Suprapubic skin (tissue), 4 donors: ENCODE data around the gene HCN2. TPM values are rescaled to one million over a fixed set of nuclear protein-coding genes. Genes with fewer than 3 reads are reported as not detected.
A peak's percentile ranks its signal among the peaks of the same experiment; 100 is the strongest.

Experiments used
- DNase-seq, 2 donors: peaks; one replicate each; pipeline ENCODE4 v3.0.0-alpha.2; 2019; ENCODE audit warnings: low spot score in 2 of 2
- H3K27ac ChIP-seq: fragments of 200-600 bp; sonication (generic); one replicate; pipeline ENCODE4 v1.5.1; 2019
- H3K27me3 ChIP-seq: fragments of 200-600 bp; sonication (generic); one replicate; pipeline ENCODE4 v1.5.1; 2019
- H3K36me3 ChIP-seq: fragments of 200-600 bp; sonication (generic); one replicate; pipeline ENCODE4 v1.5.1; 2019
- H3K4me1 ChIP-seq: fragments of 200-600 bp; sonication (generic); one replicate; pipeline ENCODE4 v1.5.1; 2019
- H3K4me3 ChIP-seq: fragments of 200-600 bp; sonication (generic); one replicate; pipeline ENCODE4 v1.5.1; 2019; ENCODE audit warnings: mild to moderate bottlenecking
- H3K9me3 ChIP-seq: fragments of 200-600 bp; sonication (generic); one replicate; pipeline ENCODE4 v1.5.1; 2019
- CTCF ChIP-seq, 2 donors: fragments of 200-600 bp in 1 of 2; fragments of 450-650 bp in 1 of 2; sonication (generic) in 1 of 2; IDR thresholded peaks; one replicate each; pipeline ENCODE4 v1.5.1; 2016 to 2019; ENCODE audit warnings: antibody characterized with exemption in 2 of 2, mild to moderate bottlenecking in 1 of 2, moderate library complexity in 1 of 2
- EP300 ChIP-seq: sonication (generic); formaldehyde crosslinking; IDR thresholded peaks from one replicate; pipeline ENCODE4 v1.6.1; 2017; ENCODE audit warnings: antibody characterized with exemption
- POLR2A ChIP-seq, 2 donors: fragments of 450-650 bp; IDR thresholded peaks; one replicate each; pipeline ENCODE4 v1.6.1; 2017; ENCODE audit warnings: antibody characterized with exemption in 2 of 2, mild to moderate bottlenecking in 2 of 2, moderate library complexity in 2 of 2
- POLR2AphosphoS5 ChIP-seq, 3 donors: sonication (generic); formaldehyde crosslinking; IDR thresholded peaks; one replicate each; pipeline ENCODE4 v1.6.1; 2017; ENCODE audit warnings: antibody characterized with exemption in 3 of 3
- WGBS: methylation state at CpG from one replicate; pipeline ENCODE4 v1.1.5; 2018; 5-methylcytosine and 5-hydroxymethylcytosine counted together
- total RNA-seq, 4 donors: library from RNA; depleted of rRNA; stranded (reverse); fragments of >200 nt; gene quantifications; one replicate each; pipeline ENCODE4 v1.1.0, GENCODE V29; 2016

Gene HCN2
- total RNA-seq, 4 donors from 2014 or later, result 0.11 to 1.7 (median 0.81) TPM

- H3K9me3 ChIP-seq, result no peaks in the 10 kb centered on the region
- H3K27me3 ChIP-seq, result no peaks in the 10 kb centered on the region
- H3K36me3 ChIP-seq, result peaks cover 28% of the 10 kb centered on the region
- H3K4me3 ChIP-seq, result no peak overlapping the region
- no peak for DNase-seq
- peaks cover 23% of the 10 kb centered on the region for H3K4me1 ChIP-seq
- TF ChIP-seq EP300 (no peak), POLR2A (IDR thresholded peaks at IDR 0.05) (no peak), POLR2AphosphoS5 (IDR thresholded peaks at IDR 0.05) (no peak), CTCF (IDR thresholded peaks at IDR 0.05) (no peak)
- 88% methylated on average over 27 of the region's 30 CpGs for WGBS
- H3K27ac ChIP-seq, result no peak overlapping the region
Observed at GRCh38 chr19:629961-630714, 40.5 kb downstream of the HCN2 start.

- TF ChIP-seq POLR2AphosphoS5 (IDR thresholded peaks at IDR 0.05) (no peak), POLR2A (IDR thresholded peaks at IDR 0.05) (no peak), CTCF (IDR thresholded peaks at IDR 0.05) (no peak), EP300 (no peak)
- H3K4me1 ChIP-seq, result peaks cover 23% of the 10 kb centered on the region
- peaks cover 24% of the 10 kb centered on the region for H3K36me3 ChIP-seq
- peak overlapping the region; percentile 82 for H3K4me3 ChIP-seq
- H3K9me3 ChIP-seq, result no peaks in the 10 kb centered on the region
- no peaks in the 10 kb centered on the region for H3K27me3 ChIP-seq
- peak overlapping the region; percentile 75 for H3K27ac ChIP-seq
- WGBS, result 1% methylated on average over 20 of the region's 35 CpGs
- no peak for DNase-seq
Observed at GRCh38 chr19:632579-633067, 42.9 kb downstream of the HCN2 start.

- DNase-seq, result peak; percentile 99
- under 1% methylated on average over 44 of the region's 67 CpGs for WGBS
- peaks cover 23% of the 10 kb centered on the region for H3K4me1 ChIP-seq
- TF ChIP-seq POLR2AphosphoS5 (IDR thresholded peaks at IDR 0.05) (peak in 2 of 3 donors; percentile 73 to 75), EP300 (no peak)
- H3K9me3 ChIP-seq, result no peaks in the 10 kb centered on the region
- peak within 1 kb of the TSS; percentile 82 for H3K4me3 ChIP-seq
- H3K27me3 ChIP-seq, result no peaks in the 10 kb centered on the region
- H3K36me3 ChIP-seq, result peaks cover 20% of the 10 kb centered on the region
- H3K27ac ChIP-seq, result peak within 1 kb of the TSS; percentile 75
Observed at GRCh38 chr19:633068-633785, 43.5 kb downstream of the HCN2 start, which contains the start of gene POLRMT. Gene POLRMT, minus strand, starts transcription at chr19:633537. Its CDS starts 25 bp downstream, at chr19:633512.

GRCh38 chr19:633786-634639, 44.3 kb downstream of the HCN2 start:
- no peaks in the 10 kb centered on the region for H3K9me3 ChIP-seq
- H3K36me3 ChIP-seq, result peaks cover 18% of the 10 kb centered on the region
- H3K27ac ChIP-seq, result no peak overlapping the region
- 21% methylated on average over 25 of the region's 32 CpGs for WGBS
- peaks cover 26% of the 10 kb centered on the region for H3K4me1 ChIP-seq
- DNase-seq, result no peak
- no peaks in the 10 kb centered on the region for H3K27me3 ChIP-seq
- TF ChIP-seq CTCF (IDR thresholded peaks at IDR 0.05) (no peak), POLR2AphosphoS5 (IDR thresholded peaks at IDR 0.05) (no peak), POLR2A (IDR thresholded peaks at IDR 0.05) (no peak), EP300 (no peak)
- peak overlapping the region; percentile 82 for H3K4me3 ChIP-seq

GRCh38 chr19:634975-635652, 45.4 kb downstream of the HCN2 start:
- Histone ChIP-seq H3K9me3 (no peaks in the 10 kb centered on the region), H3K36me3 (peaks cover 7% of the 10 kb centered on the region), H3K27ac (no peak overlapping the region), H3K27me3 (no peaks in the 10 kb centered on the region), H3K4me3 (no peak overlapping the region), H3K4me1 (peaks cover 34% of the 10 kb centered on the region)
- 84% methylated on average over 16 of the region's 16 CpGs for WGBS
- DNase-seq, result no peak
- TF ChIP-seq POLR2AphosphoS5 (IDR thresholded peaks at IDR 0.05) (no peak), POLR2A (IDR thresholded peaks at IDR 0.05) (no peak), EP300 (no peak), CTCF (IDR thresholded peaks at IDR 0.05) (no peak)
